Endothelial cell (in vitro differentiated cells): ENCODE measurements around the gene NAP1L1. TPM values are rescaled to one million over a fixed set of nuclear protein-coding genes. Genes with fewer than 3 reads are reported as not detected.

Experiments used
- DNase-seq: peaks from one replicate; pipeline ENCODE4 v3.0.0; 2021; ENCODE audit warnings: low spot score
- H3K27ac Mint-ChIP-seq: one replicate; pipeline ENCODE4 v1.8.0; 2021; ENCODE audit warnings: mixed read lengths, inconsistent platforms; ENCODE audit not compliant: unreplicated experiment
- H3K27me3 Mint-ChIP-seq: one replicate; pipeline ENCODE4 v1.8.0; 2021; ENCODE audit warnings: mild to moderate bottlenecking, moderate library complexity, mixed read lengths, inconsistent platforms; ENCODE audit not compliant: unreplicated experiment
- H3K36me3 Mint-ChIP-seq: one replicate; pipeline ENCODE4 v1.8.0; 2021; ENCODE audit warnings: mild to moderate bottlenecking, low read depth, mixed read lengths, inconsistent platforms; ENCODE audit not compliant: unreplicated experiment
- H3K4me1 Mint-ChIP-seq: one replicate; pipeline ENCODE4 v1.8.0; 2021; ENCODE audit warnings: mild to moderate bottlenecking, mixed read lengths, inconsistent platforms; ENCODE audit not compliant: unreplicated experiment
- H3K4me3 Mint-ChIP-seq: one replicate; pipeline ENCODE4 v1.8.0; 2021; ENCODE audit warnings: mild to moderate bottlenecking, mixed read lengths, inconsistent platforms; ENCODE audit not compliant: unreplicated experiment
- H3K9me3 Mint-ChIP-seq: one replicate; pipeline ENCODE4 v1.8.0; 2021; ENCODE audit warnings: mixed read lengths, inconsistent platforms; ENCODE audit not compliant: unreplicated experiment
- CTCF ChIP-seq: fragments of 200-600 bp; sonication (generic); IDR thresholded peaks from one replicate; pipeline ENCODE4 v1.5.0; 2021; ENCODE audit warnings: antibody characterized with exemption; ENCODE audit not compliant: unreplicated experiment
- total RNA-seq: library from RNA; stranded (reverse); fragmentation: NEBNext Ultra II Directional; extraction: Animal tissue kit (Norgen Biotek cat#: 25700); gene quantifications from one replicate; pipeline ENCODE4 v1.2.1, GENCODE V29; 2021; ENCODE audit not compliant: unreplicated experiment

The NAP1L1 gene
- total RNA-seq, 1 donor from 2014 or later = 603 TPM

GRCh38 chr12:76012644-76013043 is 71.8 kb downstream of the NAP1L1 start:
- H3K36me3 Mint-ChIP-seq = no peaks in the 10 kb centered on the region
- no peaks in the 10 kb centered on the region for H3K9me3 Mint-ChIP-seq
- peaks cover 8% of the 10 kb centered on the region for H3K4me1 Mint-ChIP-seq
- H3K27me3 Mint-ChIP-seq = peaks cover 6% of the 10 kb centered on the region
- H3K27ac Mint-ChIP-seq = no peak overlapping the region
- no peak overlapping the region for H3K4me3 Mint-ChIP-seq
- no peak for DNase-seq
- TF ChIP-seq CTCF = no peak

DNA sequence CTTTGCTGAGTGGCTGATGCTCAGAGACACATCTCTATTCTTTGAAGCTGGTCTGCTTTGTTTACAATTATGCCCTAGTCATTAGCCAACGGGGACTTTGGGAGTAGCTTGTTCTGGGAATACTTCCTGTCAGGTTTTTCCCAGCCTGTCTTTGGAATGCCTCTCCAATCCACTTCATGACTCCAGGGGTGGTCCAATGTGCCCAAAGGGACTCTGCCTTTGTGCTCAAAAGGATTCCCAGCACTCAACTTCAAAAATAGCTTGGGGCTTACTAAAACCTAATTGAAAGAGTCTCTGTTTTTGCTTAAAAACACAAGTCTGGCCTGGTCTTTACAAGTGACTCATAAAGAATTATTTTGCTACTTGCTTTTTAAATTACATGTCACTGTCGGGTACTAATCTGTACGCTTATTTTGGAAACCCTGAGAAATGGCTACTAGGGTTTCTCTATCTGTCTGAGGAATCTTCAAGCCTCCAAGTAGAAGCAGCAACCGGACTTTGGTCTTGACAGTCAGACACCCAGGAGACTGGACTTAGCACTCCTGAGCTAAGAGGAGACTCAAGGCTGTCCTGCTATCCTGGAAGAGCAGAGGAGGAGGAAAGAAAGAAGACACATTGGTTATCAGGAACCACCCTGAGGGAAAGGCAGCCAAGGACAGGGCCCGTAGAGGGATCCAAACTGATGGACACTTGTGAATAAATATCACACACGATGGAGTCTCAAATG is 73.6 kb downstream of the NAP1L1 start:
- H3K4me1 Mint-ChIP-seq = peaks cover 8% of the 10 kb centered on the region
- H3K27ac Mint-ChIP-seq = no peak overlapping the region
- H3K36me3 Mint-ChIP-seq = no peaks in the 10 kb centered on the region
- DNase-seq = no peak
- no peaks in the 10 kb centered on the region for H3K9me3 Mint-ChIP-seq
- H3K4me3 Mint-ChIP-seq = no peak overlapping the region
- no peak for TF ChIP-seq CTCF
- peaks cover 6% of the 10 kb centered on the region for H3K27me3 Mint-ChIP-seq

GRCh38 chr12:76008428-76008827 is 76.1 kb downstream of the NAP1L1 start:
- peaks cover 4% of the 10 kb centered on the region for H3K36me3 Mint-ChIP-seq
- no peak overlapping the region for H3K4me3 Mint-ChIP-seq
- H3K9me3 Mint-ChIP-seq = no peaks in the 10 kb centered on the region
- peaks cover 8% of the 10 kb centered on the region for H3K4me1 Mint-ChIP-seq
- no peak for TF ChIP-seq CTCF
- no peak overlapping the region for H3K27ac Mint-ChIP-seq
- peaks cover 7% of the 10 kb centered on the region for H3K27me3 Mint-ChIP-seq
- DNase-seq = no peak

- H3K27ac Mint-ChIP-seq = no peak overlapping the region
- peaks cover 8% of the 10 kb centered on the region for H3K27me3 Mint-ChIP-seq
- DNase-seq = no peak
- H3K9me3 Mint-ChIP-seq = no peaks in the 10 kb centered on the region
- peaks cover 8% of the 10 kb centered on the region for H3K4me1 Mint-ChIP-seq
- TF ChIP-seq CTCF = no peak
- H3K36me3 Mint-ChIP-seq = peaks cover 4% of the 10 kb centered on the region
- H3K4me3 Mint-ChIP-seq = no peak overlapping the region
These were observed 76.8 kb downstream of the NAP1L1 start for GRCh38 chr12:76007640-76008039.
